HEK293T (cell line): ENCODE measurements around the gene SLC13A4.

Experiments
- CTCF ChIA-PET: fragments of 350-600 bp; formaldehyde crosslinking; extraction: SDS; loops from one replicate; lab custom pipeline; 2021; ENCODE audit warnings: antibody characterized with exemption, inconsistent platforms; lab: Yijun Ruan, JAX
- POLR2A ChIA-PET: fragments of 350-600 bp; formaldehyde crosslinking; extraction: SDS; loops from one replicate; lab custom pipeline; 2020; ENCODE audit warnings: antibody characterized with exemption, inconsistent platforms; lab: Yijun Ruan, JAX
- DNase-seq: peaks from one replicate; pipeline ENCODE4 v3.0.0; 2012; ENCODE audit warnings: mixed read lengths; ENCODE audit errors: extremely low spot score
- ARNT ChIP-seq: fragments of 450-650 bp; IDR thresholded peaks from 2 replicates; pipeline ENCODE4 v1.6.1; 2017; ENCODE audit warnings: mild to moderate bottlenecking
- BHLHE40 ChIP-seq: fragments of 450-650 bp; IDR thresholded peaks from 2 replicates; pipeline ENCODE4 v1.6.1; 2016; ENCODE audit warnings: mild to moderate bottlenecking, moderate library complexity, borderline replicate concordance
- CTBP1 ChIP-seq: fragments of 450-650 bp; IDR thresholded peaks from 2 replicates; pipeline ENCODE4 v1.6.1; 2016; ENCODE audit warnings: borderline replicate concordance
- ELF4 ChIP-seq: fragments of 450-650 bp; IDR thresholded peaks from 2 replicates; pipeline ENCODE4 v1.6.1; 2017; ENCODE audit warnings: antibody characterized with exemption
- FOXA1 ChIP-seq: fragments of 450-650 bp; IDR thresholded peaks from 2 replicates; pipeline ENCODE4 v1.6.1; 2016; ENCODE audit warnings: mild to moderate bottlenecking
- FOXK2 ChIP-seq: fragments of 450-650 bp; IDR thresholded peaks from 2 replicates; pipeline ENCODE4 v1.6.1; 2016; ENCODE audit warnings: mild to moderate bottlenecking
- FOXM1 ChIP-seq: fragments of 450-650 bp; IDR thresholded peaks from 2 replicates; pipeline ENCODE4 v1.6.1; 2017; ENCODE audit warnings: mild to moderate bottlenecking, borderline replicate concordance
- HDGF ChIP-seq: fragments of 450-650 bp; IDR thresholded peaks from 2 replicates; pipeline ENCODE4 v1.6.1; 2017; ENCODE audit warnings: antibody characterized with exemption, borderline replicate concordance
- L3MBTL2 ChIP-seq: fragments of 450-650 bp; conservative IDR thresholded peaks from 2 replicates; pipeline ENCODE4 v1.6.1; 2016; ENCODE audit warnings: mild to moderate bottlenecking
- LEF1 ChIP-seq: fragments of 450-650 bp; IDR thresholded peaks from 2 replicates; pipeline ENCODE4 v1.6.1; 2017; ENCODE audit warnings: mild to moderate bottlenecking, borderline replicate concordance
- NFRKB ChIP-seq: fragments of 450-650 bp; IDR thresholded peaks from 2 replicates; pipeline ENCODE4 v1.6.1; 2016; ENCODE audit warnings: mild to moderate bottlenecking, moderate library complexity
- PKNOX1 ChIP-seq: fragments of 450-650 bp; IDR thresholded peaks from 2 replicates; pipeline ENCODE4 v1.6.1; 2016
- SP1 ChIP-seq: fragments of 450-650 bp; IDR thresholded peaks from 2 replicates; pipeline ENCODE4 v1.6.1; 2017
- SUZ12 ChIP-seq: fragments of 450-650 bp; IDR thresholded peaks from 2 replicates; pipeline ENCODE4 v1.6.1; 2016; ENCODE audit warnings: mild to moderate bottlenecking
- TARDBP ChIP-seq: fragments of 450-650 bp; IDR thresholded peaks from 2 replicates; pipeline ENCODE4 v1.6.1; 2016
- ZNF384 ChIP-seq: fragments of 450-650 bp; IDR thresholded peaks from 2 replicates; pipeline ENCODE4 v1.6.1; 2016

SLC13A4 gene

GRCh38 chr7:135659159-135659846 is 68.7 kb downstream of the SLC13A4 start:
- no peak for TF ChIP-seq L3MBTL2
- no peak for TF ChIP-seq BHLHE40
- TF ChIP-seq ELF4, result no peak
- TF ChIP-seq ARNT, result no peak
- TF ChIP-seq SUZ12, result no peak
- no peak for TF ChIP-seq TARDBP
- no peak for TF ChIP-seq CTBP1
- TF ChIP-seq SP1, result no peak
- TF ChIP-seq HDGF, result no peak
- TF ChIP-seq FOXA1, result no peak
- no peak for TF ChIP-seq FOXM1
- TF ChIP-seq PKNOX1, result no peak
- TF ChIP-seq ZNF384, result no peak
- TF ChIP-seq NFRKB, result no peak
- no peak for TF ChIP-seq LEF1
- TF ChIP-seq FOXK2, result no peak
- ChIA-PET CTCF (interaction anchor here (0.8 kb wide), 1 partner anchor 14 kb away, joined by 5 read pairs; no protein-coding TSS in a partner anchor), POLR2A (interaction anchor here (0.8 to 1.3 kb wide), 2 partner anchors 16 to 69 kb away, joined by 3 to 5 read pairs; partner anchors contain the start of gene SLC13A4)
- DNase-seq, result no peak

- DNase-seq, result no peak
- POLR2A ChIA-PET, result no interaction called here
- no peak for TF ChIP-seq PKNOX1
- no peak for TF ChIP-seq CTBP1
- no peak for TF ChIP-seq ZNF384
- TF ChIP-seq TARDBP, result no peak
- no peak for TF ChIP-seq ELF4
- no peak for TF ChIP-seq L3MBTL2
- no peak for TF ChIP-seq BHLHE40
- no peak for TF ChIP-seq SUZ12
- TF ChIP-seq SP1, result no peak
- no peak for TF ChIP-seq LEF1
- TF ChIP-seq FOXM1, result no peak
- TF ChIP-seq NFRKB, result no peak
- no peak for TF ChIP-seq ARNT
- TF ChIP-seq FOXK2, result no peak
- CTCF ChIA-PET, result interaction anchor here (2.5 kb wide), 1 partner anchor 13 kb away, joined by 11 read pairs; no protein-coding TSS in a partner anchor
These were observed 69.4 kb downstream of the SLC13A4 start for GRCh38 chr7:135658564-135658963.

- POLR2A ChIA-PET, result interaction anchor here (1.6 kb wide), 1 partner anchor 9 kb away, joined by 6 read pairs; the partner anchor contains the start of gene STMP1
- TF ChIP-seq SP1, result no peak
- TF ChIP-seq BHLHE40, result no peak
- no peak for TF ChIP-seq LEF1
- no peak for TF ChIP-seq SUZ12
- TF ChIP-seq ARNT, result no peak
- no peak for TF ChIP-seq NFRKB
- no peak for TF ChIP-seq CTBP1
- TF ChIP-seq TARDBP, result no peak
- TF ChIP-seq FOXA1, result no peak
- no peak for TF ChIP-seq FOXM1
- TF ChIP-seq ZNF384, result no peak
- CTCF ChIA-PET, result interaction anchor here (0.5 kb wide), 1 partner anchor 216 kb away, joined by 3 read pairs; no protein-coding TSS in a partner anchor
- DNase-seq, result no peak
These were observed 74.5 kb downstream of the SLC13A4 start for GRCh38 chr7:135653340-135654080.

- no peak for DNase-seq
- POLR2A ChIA-PET, result interaction anchor here (1.9 kb wide), 1 partner anchor 10 kb away, joined by 13 read pairs; the partner anchor contains the start of gene STMP1
- CTCF ChIA-PET, result no interaction called here
- TF ChIP-seq FOXA1, result no peak
These were observed 77.0 kb downstream of the SLC13A4 start for GRCh38 chr7:135650831-135651573.

- no peak for DNase-seq
- TF ChIP-seq FOXK2 (no peak), ELF4 (no peak), SP1 (no peak), BHLHE40 (no peak), CTBP1 (no peak), L3MBTL2 (no peak), ARNT (no peak), LEF1 (no peak), TARDBP (no peak), FOXM1 (no peak), PKNOX1 (no peak), ZNF384 (no peak), FOXA1 (no peak), SUZ12 (no peak)
- ChIA-PET POLR2A (no interaction called here), CTCF (no interaction called here)
These were observed 79.8 kb downstream of the SLC13A4 start for GRCh38 chr7:135648235-135648634.
